NCI-H1930 (cell line): ENCODE data around the gene TLL2.

Experiments used
- DNase-seq, 2 experiments: peaks; one replicate each; lab custom pipeline; 2025; lab: John Stamatoyannopoulos, UW

TLL2 gene

DNA sequence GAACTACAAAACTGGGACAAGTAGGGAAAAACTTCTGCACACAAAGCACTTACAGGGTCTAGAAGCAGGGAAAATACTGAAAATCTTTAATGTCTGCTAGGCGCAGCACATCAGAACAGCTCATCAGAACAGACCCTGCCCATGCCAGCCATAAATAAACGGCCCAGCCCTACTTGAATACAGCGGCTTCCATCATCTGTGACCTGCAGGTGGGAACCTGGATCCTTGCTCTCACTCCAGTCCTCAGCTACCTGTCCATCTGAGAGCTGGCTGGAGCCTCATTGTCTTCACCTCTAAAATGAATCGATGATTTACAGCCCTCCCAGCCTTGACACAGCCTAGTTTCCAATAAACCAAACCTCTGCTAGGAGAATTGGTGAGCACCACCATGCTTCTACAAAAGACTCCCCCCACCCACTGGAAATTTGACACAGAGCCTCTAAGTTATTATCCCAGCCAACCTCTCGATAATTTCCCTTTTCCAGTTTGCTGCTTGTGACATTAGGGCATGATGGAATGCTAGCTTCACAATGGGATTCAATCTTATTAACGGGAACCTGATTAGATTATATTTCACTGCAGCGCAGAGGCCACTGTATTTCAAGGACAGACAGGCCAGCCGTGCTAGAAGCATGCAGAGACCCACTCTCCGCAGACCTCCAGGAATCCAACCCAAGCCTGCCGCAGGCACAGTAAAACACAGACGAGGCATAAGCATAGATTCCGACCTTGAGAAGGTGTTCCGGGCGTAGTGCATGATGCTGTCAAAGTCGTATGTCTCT is 93.3 kb downstream of the TLL2 start:
- DNase-seq, result no peak

DNA sequence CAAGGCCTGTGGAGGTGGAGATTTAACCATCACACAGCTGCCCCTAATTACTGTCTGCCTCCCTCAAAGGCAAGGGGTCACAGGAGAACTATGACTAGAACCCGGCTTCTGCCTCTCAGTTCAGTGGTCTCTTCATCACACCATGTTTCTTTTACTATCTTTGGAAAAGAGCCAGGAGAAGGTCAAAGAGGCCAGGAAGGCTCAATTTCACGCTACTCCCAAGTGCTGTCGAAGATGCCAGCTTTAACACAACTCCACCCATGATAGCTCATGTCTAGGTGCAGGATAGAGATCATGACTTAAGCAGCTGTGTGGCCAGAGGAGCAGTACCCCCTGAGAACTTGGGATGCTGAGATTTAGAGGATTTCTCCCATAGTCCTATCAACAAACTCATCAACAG is 94.4 kb downstream of the TLL2 start:
- no peak for DNase-seq

DNA sequence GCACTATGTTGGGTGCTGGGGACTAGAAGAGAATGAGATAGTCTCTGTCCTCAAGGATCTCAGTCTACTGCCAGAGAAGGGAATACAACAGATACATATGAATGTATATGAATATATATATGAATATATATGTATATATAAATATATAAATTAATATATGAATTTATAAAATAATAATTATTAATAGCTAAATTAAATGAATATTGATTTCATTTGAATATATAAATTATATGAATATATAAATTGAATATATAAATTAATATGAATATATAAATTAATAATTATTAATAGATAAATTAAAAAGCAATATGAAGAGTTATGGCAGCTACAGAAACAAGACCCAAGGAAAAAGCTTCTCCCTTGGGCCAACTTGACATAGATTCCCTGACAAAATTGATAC is 95.1 kb downstream of the TLL2 start:
- DNase-seq, result no peak

DNA sequence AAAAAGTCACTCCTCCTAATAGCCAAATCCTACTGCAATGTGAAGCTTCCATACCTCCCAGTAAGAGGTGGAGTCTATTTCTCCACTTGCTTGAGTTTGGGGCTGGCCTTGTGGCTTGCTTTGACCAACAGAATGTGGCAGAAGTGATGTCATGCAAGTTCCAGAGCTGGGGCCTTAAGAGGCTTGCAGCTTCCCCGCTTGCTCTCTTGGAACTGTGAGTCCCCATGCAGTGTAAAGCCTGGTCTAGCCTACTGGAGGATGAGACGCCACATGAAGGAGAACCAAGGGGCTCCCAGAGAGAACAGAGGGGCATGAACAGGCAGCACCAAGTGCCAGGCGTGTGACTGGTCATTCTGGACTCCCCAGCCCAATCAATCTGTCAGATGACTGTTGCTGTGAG is 96.3 kb downstream of the TLL2 start:
- no peak for DNase-seq

DNA sequence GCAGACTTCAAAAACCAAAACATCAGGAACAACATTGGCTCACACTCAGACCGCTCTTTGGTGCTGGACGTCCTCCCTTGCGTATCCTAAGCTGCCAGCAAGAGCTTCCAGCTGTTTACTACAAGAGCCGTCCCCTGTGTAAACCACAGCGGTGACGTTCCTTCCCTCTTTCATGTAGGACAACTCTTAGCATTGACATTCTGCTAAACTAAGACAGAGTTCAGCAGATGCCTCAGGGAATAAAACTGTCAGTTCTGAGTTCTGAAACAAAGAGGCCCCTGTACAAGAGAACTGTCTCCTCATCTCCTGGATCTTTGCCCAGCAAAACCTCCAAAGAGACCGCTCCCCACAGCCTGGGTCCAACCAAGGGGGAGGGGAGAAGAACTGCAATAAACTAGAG is 97.1 kb downstream of the TLL2 start:
- DNase-seq, result no peak

DNA sequence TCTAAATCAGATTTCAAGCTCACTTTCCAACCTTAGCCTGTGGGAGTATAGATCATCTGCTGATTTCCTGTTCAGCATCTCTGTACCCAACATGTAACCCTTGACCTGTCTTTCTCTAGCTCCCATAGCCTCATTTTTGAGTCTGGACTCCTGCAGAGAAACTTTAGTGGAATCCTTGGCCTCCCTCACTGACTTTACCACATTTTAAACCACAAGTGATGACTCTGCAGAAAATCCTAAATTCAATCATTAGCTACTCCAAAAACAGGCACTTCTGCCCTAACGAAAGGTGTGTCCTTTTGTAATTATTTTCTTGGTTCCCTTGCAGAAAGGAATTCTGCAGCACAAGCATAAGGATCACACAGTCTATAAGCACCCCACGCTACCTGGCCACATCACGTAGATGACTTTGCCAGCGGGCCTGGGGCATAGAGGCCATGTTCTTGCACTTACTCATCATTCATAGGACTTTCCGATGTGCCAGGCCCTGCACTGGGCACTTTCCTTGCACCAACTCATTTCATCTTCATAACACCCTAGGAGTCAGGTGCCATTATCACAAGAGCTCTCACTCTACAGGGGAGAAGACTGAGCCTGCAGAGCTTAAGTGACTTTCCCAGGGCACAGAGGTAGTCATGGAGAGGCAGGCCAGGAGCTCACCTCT is 97.7 kb downstream of the TLL2 start:
- no peak for DNase-seq

DNA sequence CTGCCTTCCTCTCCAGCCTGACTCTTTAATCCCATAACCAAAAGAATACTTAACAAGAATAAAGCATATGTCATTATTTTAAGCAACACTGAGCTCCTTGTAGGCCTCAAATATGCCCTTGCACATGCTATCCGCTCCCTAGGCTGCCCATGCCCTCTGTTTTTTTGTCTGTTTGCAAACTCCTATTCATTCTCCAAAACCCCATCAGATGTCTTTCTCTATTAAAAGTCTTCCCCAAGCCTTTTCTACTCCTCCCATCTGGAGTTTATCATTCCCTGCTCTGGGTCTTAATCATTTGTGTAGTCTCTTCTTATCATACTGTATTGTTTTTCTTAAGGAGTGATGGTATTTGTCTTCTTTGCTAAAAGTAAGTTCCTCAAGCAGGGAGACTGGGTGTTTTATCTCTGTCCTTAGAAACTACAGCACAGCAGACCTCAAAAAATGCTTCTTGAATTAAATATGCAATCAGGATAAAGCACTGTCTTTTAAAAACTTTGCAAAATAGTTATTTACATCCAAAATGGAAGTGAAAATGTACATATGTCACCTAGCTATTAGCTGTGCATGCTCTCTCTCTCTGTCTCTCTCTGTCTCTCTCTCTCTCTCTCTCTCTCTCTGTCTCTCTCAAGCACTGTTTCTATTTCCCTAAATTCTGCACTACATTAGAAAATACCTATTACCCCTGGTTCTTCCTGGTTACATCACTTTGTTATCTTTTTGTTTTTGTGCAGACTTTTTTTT is 98.4 kb downstream of the TLL2 start:
- no peak for DNase-seq

DNA sequence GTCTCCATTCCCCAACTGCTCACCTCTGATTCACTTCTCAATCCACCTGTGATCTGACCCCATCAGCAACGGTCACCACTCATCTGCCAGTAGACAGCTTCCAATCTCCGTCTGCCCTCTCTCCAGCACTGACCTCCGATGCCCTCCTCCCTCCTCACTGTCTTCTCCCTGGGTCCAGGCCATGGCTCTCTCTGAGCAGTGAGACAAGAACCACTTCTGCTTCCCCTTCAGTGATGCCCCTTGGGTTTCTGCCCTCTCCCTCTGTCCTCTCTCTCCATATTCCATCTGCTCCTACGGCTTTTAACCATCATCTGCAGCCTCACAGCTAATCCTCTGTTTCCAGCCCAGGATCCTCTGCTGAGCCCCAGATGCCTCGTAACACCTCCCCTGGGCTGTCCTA is 99.4 kb downstream of the TLL2 start:
- no peak for DNase-seq

DNA sequence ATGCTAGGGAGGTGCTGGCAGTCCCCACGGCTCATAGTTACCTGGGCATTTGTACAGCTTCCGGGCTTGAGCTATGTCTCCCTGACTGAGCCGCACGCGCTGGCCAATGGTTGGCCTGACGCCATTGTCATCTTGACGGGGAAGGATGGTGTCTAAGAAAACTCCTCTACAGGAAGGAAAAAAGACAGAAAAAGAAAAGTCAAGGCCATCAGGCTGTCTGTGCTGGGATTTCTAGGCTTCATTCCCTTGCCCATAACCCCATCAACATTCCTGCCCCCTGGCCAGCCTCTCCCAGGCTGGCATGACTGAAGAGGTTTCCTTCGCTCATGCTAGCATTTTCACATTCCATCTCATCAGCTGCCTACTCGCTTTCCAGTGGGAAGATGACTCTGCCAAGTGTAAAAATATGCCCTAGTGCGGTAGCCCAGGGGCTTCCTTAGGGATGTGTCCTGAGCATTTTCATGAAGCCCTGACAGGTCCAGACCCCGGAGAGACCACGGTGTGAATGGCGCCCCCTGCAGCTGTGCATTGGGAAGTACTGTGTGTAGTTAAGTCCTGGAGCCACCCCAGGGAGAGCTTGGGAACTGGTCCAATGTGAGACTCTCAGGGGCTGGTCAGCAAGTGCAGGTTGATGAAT is 100.5 kb downstream of the TLL2 start:
- DNase-seq, result no peak

DNA sequence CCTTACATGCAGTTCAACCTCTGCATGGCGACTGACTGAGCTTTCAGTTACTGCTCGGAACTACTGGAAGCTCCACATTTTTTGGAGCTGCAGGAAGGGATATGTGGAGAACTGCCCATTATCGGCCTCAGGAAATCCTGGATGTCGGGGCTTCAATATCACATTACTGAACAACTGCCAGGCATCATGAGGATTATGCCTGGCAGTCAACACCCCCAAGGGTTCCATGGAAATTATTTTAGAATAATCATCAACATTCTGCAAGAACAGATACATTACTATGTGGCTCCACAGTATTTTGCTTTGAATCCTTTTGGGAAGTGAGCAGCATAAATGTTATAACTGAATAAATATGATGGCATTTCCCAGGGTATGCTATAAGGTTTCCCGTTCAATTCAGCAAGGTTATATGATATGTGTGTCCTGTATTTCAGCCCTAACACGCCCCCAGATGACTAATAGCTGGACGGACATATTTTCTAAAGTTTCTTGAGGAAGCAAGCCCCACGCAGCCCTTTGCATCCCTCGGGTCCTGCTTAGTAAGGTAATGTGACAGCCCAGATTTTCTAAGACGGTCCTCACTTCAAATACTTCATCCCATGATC is 101.9 kb downstream of the TLL2 start:
- DNase-seq, result no peak

DNA sequence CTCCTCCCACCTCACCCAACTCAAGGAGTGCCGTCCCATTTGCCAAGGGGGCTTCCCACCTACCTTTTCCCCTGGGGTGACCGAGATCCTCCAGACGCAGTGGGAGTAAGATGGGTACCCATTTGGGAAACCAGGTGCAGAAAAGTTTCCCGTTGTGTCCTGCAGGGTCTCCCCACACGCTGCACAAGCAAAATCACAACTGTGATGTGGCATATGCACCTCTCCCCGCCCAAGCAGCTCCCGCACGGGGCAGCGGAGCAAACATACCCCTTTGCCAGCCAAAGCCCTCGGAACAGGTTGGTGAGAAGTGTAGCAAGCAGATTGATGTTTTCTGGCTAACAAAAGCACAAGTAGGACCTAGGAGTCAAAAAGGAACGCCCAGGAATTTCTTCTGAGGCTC is 103.4 kb downstream of the TLL2 start:
- no peak for DNase-seq

DNA sequence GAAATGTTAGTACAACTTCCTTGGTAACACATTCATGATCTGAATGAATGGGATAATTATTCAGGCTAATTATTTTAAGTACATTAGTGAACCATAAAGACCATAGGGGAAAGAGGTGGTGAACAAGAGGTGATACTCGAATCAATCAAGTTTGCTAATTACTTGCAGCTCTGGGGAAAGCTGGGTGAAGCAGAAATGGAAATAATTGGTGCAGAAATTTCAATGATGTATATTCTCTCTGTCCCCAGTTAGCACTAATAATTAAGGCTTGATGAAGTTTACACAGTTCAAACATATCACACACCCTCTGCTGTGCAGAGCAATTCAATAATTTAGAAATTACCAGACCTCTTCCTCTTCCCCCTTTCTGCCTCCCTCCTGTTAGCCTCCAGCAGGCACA is 105.5 kb downstream of the TLL2 start:
- DNase-seq, result no peak

DNA sequence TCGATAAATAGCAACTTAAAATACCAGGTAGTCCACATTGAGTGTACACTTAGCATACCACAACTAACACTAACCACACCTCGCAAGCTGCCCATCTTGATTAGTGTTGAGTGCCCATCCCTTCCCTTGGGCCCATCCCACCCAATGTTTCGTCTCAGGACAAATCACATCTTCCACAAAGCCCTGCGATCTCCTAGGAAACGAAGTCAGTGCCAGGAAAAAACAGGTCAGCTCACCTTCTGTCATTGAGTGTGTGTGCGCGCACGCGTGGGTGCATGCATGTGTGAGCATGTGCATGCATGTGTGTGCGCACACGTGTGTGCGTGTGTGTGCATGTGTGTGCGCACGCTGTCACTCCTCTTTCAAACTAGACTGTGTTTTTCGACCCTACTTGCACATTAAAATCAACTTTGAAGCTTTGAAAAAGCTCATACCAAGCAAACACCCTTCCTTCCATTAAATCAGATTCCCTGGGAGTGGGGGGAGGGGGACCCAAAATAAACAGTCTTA is 106.1 kb downstream of the TLL2 start:
- no peak for DNase-seq

DNA sequence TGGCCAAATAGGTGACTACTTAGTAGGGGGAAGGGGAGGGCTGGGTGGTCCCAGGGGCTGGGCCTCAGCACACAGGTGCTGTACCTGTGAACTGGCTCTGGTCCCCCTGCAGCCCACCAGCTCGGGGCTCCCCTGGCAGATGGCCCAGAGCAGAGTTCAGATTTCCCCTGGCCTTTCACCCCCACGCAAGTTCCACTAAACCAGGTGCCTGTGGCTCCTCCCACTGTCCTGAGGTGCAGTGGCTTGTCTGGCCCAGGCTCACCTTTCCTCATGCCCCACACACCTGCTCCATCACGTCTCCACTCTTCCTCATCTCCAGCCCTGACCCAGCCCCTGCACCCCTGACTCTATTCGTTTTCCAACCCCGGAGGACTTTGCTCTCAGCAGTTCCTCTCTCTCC is 107.6 kb downstream of the TLL2 start:
- no peak for DNase-seq

DNA sequence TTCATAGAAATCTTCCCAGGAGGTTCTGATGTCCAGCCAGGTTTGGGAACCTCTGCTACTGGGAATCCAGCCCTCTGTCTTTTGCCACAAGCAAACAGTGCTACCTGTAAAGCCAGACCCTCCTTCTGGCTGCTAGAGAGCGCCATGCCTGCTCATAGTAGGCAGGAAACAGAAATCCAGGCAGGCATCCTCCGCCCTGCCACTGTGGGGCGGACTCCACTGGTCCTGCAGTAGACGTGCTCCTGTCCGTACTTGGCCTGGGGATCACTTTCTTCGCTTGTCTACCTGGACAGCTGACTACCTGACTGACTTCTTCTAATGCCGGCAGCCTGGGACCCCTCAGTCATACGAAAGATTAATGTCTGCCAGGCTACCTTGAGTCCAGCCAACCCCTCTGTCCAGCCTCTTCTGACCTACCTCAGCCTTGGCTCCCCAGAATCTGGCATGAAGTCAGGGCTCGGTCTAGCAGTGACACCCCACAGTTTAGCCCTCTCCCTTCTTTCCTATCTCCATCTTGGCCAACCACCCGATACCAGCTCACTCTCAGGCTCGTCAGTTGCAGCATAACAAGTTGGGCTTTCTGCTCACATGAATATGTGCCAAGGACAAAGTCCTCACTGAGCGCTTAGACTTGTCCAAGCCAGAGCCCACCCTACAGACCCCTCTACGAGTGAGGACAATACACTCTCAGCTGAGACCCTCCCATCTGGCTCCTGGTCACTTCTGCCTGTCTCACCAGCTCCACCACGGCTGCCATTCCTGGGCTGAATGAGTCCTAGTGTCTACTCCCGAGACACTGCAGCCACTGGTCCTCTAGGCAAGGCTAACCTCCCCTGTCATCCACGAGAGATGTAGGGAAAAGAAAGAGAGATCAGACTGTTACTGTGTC is 111.1 kb downstream of the TLL2 start:
- no peak for DNase-seq

DNA sequence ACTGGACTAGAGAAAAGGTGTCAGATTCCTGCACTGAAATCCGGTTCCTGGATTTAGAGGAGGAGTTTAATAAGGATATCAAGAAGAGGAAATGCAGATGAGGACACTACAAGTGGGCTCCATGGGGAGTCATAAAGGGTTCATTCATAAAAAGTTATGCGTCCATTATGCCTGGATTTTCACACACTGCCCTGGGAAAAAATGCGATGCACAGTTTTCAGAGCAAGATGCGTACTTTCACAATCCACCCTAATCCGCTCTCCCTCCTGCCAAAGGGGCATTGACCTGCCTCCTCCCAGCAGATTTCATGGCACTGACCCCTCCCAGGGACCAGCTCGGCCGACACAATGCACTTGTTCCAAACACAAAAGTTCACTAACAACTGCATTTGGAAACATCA is 112.7 kb downstream of the TLL2 start:
- no peak for DNase-seq

DNA sequence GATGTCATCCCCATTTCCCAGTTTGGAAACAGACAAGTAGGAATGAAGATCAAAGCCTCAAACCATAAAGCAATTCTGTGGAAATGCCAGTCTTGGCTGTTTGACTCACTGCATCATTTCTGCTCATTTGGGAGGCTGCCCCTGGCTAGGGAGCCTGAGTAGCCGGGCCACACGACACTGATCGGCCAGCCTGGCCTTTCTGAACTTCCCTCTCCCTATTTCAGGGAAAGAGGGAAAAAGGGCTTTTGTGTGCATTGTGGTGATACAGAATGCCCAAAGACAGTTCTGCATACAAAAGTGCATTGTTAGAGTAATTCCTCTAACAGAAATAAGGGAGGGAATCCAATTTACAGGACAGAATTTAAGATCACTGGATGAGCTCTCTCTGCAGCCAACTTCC is 113.3 kb downstream of the TLL2 start:
- no peak for DNase-seq

DNA sequence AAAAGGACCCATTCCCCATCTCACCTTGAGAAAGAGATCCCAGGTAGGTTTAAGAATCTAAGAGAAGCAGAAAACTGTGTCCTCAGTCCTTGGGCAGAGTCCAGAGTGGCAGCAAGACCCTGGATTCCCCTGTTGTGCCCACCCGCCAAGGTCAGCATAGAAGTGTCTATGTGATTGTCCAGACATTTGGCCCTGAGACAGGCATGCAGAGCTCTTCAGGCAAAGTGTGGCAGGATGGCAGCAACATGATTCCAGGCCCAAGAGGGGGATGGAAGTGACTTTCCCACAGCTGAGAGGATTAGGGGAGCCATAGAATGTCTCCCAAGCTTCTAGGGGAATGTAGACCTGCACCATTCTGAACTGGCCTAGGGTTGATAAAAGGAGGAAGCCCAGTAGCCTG is 115.8 kb downstream of the TLL2 start:
- no peak for DNase-seq

DNA sequence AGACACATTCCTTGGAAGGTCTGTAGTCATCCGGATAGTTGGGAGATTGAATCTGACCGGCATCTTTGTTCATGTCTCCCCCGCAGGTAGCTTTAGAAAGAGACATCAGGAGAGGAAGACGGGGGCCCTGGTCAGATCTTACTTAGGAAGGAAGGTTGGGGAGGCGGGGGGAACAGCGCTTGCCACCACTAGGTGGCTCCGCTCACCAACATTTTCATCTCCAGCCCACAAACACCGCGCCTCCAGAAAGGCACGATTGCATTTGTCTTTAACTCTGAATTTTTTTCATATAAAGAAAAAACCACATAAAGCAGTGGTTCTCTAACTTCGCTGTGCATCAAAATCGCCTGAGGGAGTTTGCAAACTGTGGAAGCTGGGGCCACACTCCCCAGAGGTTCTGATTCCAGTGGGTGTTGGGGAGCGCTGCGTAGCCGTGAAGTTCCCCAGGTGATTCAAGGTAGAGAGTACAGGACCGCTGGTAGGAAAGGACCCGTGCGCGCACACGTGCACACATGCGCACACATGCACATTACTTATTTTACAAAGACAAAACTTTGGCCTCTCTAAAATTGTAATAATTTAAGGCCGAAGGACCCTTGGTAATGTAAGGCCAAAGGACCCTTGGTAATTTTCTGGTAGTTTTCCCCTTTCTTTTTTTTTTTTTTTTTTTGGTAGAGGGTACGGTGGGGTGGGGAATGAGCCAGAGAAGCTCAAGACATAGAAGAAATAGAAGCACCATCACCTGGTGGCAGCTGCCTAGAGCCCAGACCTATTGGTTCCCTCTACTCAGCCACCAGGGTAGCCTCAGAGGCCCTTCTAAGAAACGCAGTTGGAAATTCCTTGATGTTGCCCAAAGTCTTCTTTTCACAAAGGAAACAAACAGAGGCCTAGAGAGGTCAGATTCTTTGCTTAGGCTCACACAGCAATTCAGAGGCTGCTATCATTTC is 117.5 kb downstream of the TLL2 start:
- peak in 1 of 2 experiments; percentile 2 for DNase-seq

DNA sequence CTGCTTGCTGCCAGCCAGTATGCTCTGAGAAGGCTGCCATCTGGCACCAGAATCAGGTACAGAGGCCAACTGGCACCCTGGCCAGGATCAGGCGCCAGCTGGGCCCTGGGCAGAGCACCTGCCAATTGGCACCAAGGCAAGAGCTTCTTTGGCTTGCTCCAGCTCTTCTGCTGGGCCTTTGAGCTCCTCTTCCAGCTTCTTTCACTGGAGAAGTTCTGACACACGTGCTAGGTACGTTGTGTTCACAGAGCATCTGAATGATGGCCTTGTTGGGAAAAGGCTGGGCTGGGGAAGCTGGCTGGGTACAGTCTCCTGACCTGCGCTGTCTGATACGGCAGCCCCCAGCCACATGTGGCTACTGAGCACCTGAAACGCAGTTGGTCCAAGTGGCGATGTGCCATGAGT is 123.3 kb downstream of the TLL2 start:
- no peak for DNase-seq
